Colonic mucosa (tissue), 4 donors: Measurements from ENCODE around the gene BRME1. TPM values are rescaled to one million over a fixed set of nuclear protein-coding genes. Genes with fewer than 3 reads are reported as not detected.

Experiments used
- DNase-seq: peaks from one replicate; pipeline ENCODE4 v3.0.0-alpha.2; 2020
- H3K27ac ChIP-seq: fragments of 200-600 bp; one replicate; pipeline ENCODE4 v1.8.0; 2021
- H3K27me3 ChIP-seq: fragments of 200-600 bp; one replicate; pipeline ENCODE4 v1.8.0; 2021
- H3K36me3 ChIP-seq: fragments of 200-600 bp; one replicate; pipeline ENCODE4 v1.8.0; 2021
- H3K4me1 ChIP-seq: fragments of 200-600 bp; one replicate; pipeline ENCODE4 v1.8.0; 2021; ENCODE audit warnings: mild to moderate bottlenecking
- H3K4me3 ChIP-seq: fragments of 200-600 bp; one replicate; pipeline ENCODE4 v1.8.0; 2021
- H3K9ac ChIP-seq, 2 donors: one replicate each; pipeline ENCODE4 v1.7.0; 2013; ENCODE audit warnings: control low read depth in 2 of 2, low read depth in 2 of 2, low read length in 2 of 2
- H3K9me3 ChIP-seq: fragments of 200-600 bp; one replicate; pipeline ENCODE4 v1.8.0; 2021
- intact Hi-C: fragments of 100-400 bp; cut with DNase I; formaldehyde crosslinking; loops from one replicate; pipeline ENCODE4 v1.14.1; 2022
- total RNA-seq, 2 donors: library from RNA; stranded (reverse); fragmentation: NEBNext Ultra II Directional in 1 of 2; extraction: Animal tissue kit (Norgen Biotek cat#: 25700) in 1 of 2; gene quantifications; one replicate each; pipeline ENCODE4 v1.2.1, GENCODE V29; 2021
- TF ChIP-seq, protein P1 (sequence below): fragments of 200-600 bp; IDR thresholded peaks from one replicate; pipeline ENCODE4 v1.8.0; 2022; ENCODE audit warnings: antibody characterized with exemption, mild to moderate bottlenecking
- donor health status: healthy.
- donor health status: DM: no; HTN: no; CAD: no.
- donor health status: DM: no; HTN: no; CAD: no.

Gene BRME1
- total RNA-seq, 2 donors from 2014 or later, result 5.9 to 20.0 TPM

DNA sequence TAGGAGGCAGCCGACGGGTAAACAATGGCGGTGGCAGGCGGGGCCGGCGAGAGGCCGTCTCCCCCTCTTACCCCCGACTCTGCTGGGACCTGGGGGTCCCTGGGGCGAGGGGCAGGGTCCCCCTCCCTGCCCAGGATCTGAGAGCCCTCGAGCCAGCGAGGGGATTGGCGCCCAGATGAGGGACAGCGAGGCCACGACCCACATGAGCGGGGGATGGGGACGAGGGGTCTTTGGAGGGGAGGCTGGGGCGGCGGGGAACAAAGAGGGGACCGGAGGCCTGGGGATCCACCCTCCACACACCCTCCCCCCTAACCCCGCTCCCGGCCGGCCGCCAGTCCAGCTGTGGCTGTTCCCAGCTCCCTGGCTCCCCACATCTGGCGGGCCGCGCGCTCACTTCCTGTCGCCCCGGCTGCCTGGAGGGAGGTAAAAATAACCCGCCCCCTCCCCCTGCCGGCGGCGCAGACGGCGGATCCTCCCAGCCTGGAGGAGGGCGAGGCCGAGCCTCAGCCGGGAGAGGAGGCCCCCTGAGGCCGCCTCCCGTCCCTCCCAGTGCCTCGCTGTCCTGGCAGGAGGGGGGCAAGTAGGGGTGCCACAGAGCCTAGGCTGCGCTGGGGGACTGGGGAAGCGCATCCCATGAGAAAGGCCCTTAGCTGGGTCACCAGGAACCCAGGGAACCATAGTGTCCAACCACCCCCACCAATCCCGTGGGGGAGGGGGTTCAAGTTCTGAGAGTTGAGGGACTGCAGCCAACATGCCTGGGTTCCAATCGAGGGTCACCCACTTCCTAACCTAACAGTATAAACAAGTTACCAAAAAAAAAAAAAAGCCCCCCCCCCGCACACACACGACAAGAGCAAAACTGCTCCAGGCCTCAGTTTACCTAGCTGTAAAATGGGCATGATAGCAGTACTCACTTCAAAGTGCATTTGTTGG lies 58.2 kb downstream of the BRME1 start:
- intact Hi-C loops, result no loop called here
- H3K27me3 ChIP-seq, result no peaks in the 10 kb centered on the region
- peaks cover 27% of the 10 kb centered on the region for H3K4me1 ChIP-seq

DNA sequence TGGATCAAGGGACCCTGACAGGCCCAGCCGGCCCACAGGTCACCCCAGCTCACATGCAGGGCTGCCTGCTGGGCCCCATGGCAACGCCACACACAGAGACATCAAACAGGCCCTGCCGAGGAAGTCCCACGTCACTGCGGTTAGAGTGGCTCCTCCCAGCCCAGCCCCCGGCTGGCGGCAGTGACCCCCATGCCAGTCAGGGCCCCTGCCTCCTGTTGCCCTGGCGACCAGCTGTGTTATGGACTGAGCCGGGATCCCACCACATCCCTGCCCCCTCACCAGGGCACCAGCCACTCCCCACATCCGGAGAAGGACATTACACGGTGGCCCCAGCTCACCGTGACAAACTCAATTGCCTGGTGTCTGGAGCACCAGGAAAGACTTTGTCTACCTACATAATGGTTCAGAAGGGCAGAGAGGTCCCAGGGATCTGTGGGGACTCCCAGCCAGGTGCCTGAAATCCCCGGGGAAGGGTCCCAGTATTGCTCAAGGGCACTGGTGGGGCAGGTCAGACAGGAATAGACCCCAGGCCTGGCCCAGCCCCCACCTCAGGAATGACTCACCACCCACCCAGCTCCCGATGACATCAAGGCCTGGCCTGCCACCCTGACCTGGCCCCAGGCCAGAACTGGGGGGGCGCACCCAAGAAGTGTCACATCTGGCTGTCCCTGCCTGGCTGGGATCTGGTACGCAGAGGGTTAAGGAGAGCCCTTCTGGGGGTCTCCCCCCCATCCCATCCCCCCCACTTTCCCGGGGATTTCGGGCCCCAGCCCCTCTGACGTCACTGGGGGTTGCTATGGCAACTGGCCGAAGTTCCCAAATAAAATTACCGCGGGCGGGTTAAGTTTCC lies 59.1 kb downstream of the BRME1 start:
- no peaks in the 10 kb centered on the region for H3K36me3 ChIP-seq
- TF ChIP-seq, protein P1, sequence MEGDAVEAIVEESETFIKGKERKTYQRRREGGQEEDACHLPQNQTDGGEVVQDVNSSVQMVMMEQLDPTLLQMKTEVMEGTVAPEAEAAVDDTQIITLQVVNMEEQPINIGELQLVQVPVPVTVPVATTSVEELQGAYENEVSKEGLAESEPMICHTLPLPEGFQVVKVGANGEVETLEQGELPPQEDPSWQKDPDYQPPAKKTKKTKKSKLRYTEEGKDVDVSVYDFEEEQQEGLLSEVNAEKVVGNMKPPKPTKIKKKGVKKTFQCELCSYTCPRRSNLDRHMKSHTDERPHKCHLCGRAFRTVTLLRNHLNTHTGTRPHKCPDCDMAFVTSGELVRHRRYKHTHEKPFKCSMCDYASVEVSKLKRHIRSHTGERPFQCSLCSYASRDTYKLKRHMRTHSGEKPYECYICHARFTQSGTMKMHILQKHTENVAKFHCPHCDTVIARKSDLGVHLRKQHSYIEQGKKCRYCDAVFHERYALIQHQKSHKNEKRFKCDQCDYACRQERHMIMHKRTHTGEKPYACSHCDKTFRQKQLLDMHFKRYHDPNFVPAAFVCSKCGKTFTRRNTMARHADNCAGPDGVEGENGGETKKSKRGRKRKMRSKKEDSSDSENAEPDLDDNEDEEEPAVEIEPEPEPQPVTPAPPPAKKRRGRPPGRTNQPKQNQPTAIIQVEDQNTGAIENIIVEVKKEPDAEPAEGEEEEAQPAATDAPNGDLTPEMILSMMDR, result no peak
- H3K27ac ChIP-seq, result peak overlapping the region; percentile 94
- peak overlapping the region; percentile 45 for H3K4me3 ChIP-seq
- no peaks in the 10 kb centered on the region for H3K27me3 ChIP-seq
- no peaks in the 10 kb centered on the region for H3K9me3 ChIP-seq
- peak overlapping the region; percentile 71 to 95 for H3K9ac ChIP-seq
- peaks cover 27% of the 10 kb centered on the region for H3K4me1 ChIP-seq
- DNase-seq, result peak; percentile 92
- intact Hi-C loops, result no loop called here

More for the DNA sequence above, 58.2 kb downstream of the BRME1 start:
- peak; percentile 91 for DNase-seq
- Histone ChIP-seq H3K27ac (peak overlapping the region; percentile 94), H3K36me3 (no peaks in the 10 kb centered on the region), H3K9me3 (no peaks in the 10 kb centered on the region), H3K4me3 (peak overlapping the region; percentile 45), H3K9ac (peak overlapping the region; percentile 85 to 95)
- TF ChIP-seq, protein P1, result no peak

DNA sequence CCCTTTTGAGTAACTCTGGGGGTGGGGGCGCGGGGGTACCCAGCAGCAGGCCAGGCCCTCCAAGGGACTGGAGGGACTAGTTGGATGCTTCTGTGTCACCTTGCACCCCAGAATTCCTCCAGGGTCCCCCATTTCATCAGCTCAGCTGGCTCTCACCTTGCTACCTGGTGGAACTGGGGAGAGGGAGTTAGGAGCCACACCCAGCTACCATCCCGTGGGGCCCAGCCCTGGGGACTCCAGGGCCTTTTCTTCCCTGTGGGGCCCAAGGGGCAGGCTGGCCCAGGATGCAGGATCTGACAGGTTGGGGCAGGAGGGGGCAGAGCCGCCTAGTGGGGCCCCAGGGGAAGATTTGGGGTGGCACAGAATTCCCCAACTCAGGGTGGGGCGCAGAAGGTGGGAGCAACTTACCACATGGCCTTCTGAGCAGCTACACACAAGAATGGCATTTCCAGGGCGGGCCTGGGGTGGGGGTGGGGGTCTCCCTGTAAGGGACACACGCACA lies 61.7 kb downstream of the BRME1 start:
- Histone ChIP-seq H3K36me3 (no peaks in the 10 kb centered on the region), H3K27me3 (no peaks in the 10 kb centered on the region), H3K4me3 (no peak overlapping the region), H3K27ac (peak overlapping the region; percentile 90), H3K4me1 (peaks cover 15% of the 10 kb centered on the region), H3K9ac (peak overlapping the region; percentile 57 to 98), H3K9me3 (no peaks in the 10 kb centered on the region)
- intact Hi-C loops, result no loop called here
- peak; percentile 44 for DNase-seq
- TF ChIP-seq, protein P1, result no peak

DNA sequence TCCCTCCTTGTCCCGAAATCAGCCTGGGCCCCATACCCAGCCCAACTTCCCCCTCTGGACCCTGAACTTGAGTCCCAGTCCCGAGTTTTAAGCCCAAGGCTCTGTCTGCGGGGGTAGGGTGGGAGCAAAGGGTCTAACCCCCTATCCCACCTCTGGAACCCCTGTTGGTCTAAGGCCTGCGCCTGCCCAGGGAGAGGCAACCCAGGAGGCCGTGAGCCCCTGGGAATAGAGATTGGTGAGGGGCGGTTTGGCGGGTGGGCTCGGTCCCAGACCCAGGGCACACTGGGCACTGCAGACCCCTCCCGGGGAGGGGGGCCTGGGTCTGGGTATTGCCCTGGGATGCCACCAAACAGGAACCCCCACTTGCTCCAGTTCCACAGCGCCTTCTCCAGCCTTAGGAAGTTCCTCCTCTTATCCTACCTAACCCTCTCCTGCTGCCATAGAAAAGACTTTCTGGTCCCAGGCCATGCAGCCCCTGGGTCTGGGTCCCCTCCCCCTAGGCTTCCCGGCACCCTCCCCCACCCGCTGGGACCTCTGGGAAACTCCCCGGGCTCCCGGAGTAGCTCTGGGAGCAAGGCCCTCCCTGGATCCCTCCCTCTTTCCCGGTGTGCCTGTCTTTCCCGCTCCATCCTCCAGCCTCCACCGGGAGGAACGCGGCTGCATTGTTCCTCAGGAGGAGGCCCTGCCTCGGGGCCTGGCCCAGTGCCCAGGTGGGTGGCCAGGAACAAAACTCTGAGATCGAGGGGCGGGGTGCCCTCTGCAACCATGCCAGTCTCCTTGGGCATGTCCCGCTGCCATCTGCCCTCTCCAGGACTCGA lies 62.6 kb downstream of the BRME1 start:
- H3K27me3 ChIP-seq, result no peaks in the 10 kb centered on the region
- no peaks in the 10 kb centered on the region for H3K9me3 ChIP-seq
- no peaks in the 10 kb centered on the region for H3K36me3 ChIP-seq
- peak overlapping the region; percentile 88 for H3K4me3 ChIP-seq
- H3K9ac ChIP-seq, result peak overlapping the region; percentile 90 to 98
- peaks cover 15% of the 10 kb centered on the region for H3K4me1 ChIP-seq
- DNase-seq, result peak; percentile 82
- intact Hi-C loops, result no loop called here
- TF ChIP-seq, protein P1, result no peak
- H3K27ac ChIP-seq, result peak overlapping the region; percentile 90
